Panc1 (cell line): ENCODE results near the gene MBD4. TPM values are rescaled to one million over a fixed set of nuclear protein-coding genes. Genes with fewer than 3 reads are reported as not detected.

Experiments
- ATAC-seq: fragments of 200-7000 bp; cut with Tn5 transposase; 2 replicates; pipeline ENCODE4 v1.9.1; 2020; ENCODE audit warnings: mild to moderate bottlenecking, moderate library complexity
- BruUV-seq: library from RNA; stranded (reverse); fragments of 400-500 nt; replicated peaks from 2 replicates; lab custom pipeline; 2021; lab: Mats Ljungman, UMichigan
- CTCF ChIA-PET: fragments of 300-600 bp; sonication (Branson Sonifier 250); formaldehyde crosslinking; loops from one replicate; lab custom pipeline; 2022; ENCODE audit warnings: antibody characterized with exemption; lab: Charles Lee
- POLR2A ChIA-PET: fragments of 300-600 bp; sonication (Branson Sonifier 250); formaldehyde crosslinking; loops from one replicate; lab custom pipeline; 2022; ENCODE audit warnings: antibody characterized with exemption; lab: Charles Lee
- DNase-seq: peaks from one replicate; pipeline ENCODE4 v3.0.0-alpha.2; 2010; ENCODE audit warnings: low read depth, low spot score
- H3K27ac ChIP-seq: 2 replicates; pipeline ENCODE4 v1.5.1; 2011; ENCODE audit warnings: mild to moderate bottlenecking, low read length, inconsistent platforms
- H3K27me3 ChIP-seq: fragments of 200-500 bp; sonication (Bioruptor generic); 2 replicates; pipeline ENCODE4 v1.6.0; 2014; ENCODE audit warnings: low read length, inconsistent platforms; ENCODE audit not compliant: control insufficient read depth, insufficient read depth
- H3K36me3 ChIP-seq: fragments of 200-500 bp; sonication (Bioruptor generic); 2 replicates; pipeline ENCODE4 v1.5.1; 2014; ENCODE audit warnings: inconsistent platforms, mild to moderate bottlenecking, low read length, moderate library complexity; ENCODE audit not compliant: control insufficient read depth, insufficient read depth
- H3K4me1 ChIP-seq: 2 replicates; pipeline ENCODE4 v1.5.1; 2011; ENCODE audit warnings: inconsistent platforms, mild to moderate bottlenecking, low read length, moderate library complexity; ENCODE audit not compliant: control insufficient read depth, insufficient read depth
- H3K4me3 ChIP-seq, 2 experiments: 2 replicates each; pipeline ENCODE4 v1.5.1; 2011 to 2012; ENCODE audit warnings: low read depth in 2 of 2, low read length in 2 of 2, mild to moderate bottlenecking in 2 of 2, inconsistent platforms in 1 of 2, moderate library complexity in 1 of 2
- H3K9me3 ChIP-seq: fragments of 200-500 bp; sonication (Bioruptor generic); 2 replicates; pipeline ENCODE4 v1.5.1; 2014; ENCODE audit warnings: low read depth, mild to moderate bottlenecking, inconsistent platforms, low read length, moderate library complexity; ENCODE audit not compliant: control insufficient read depth, insufficient read depth
- CTCF ChIP-seq: fragments of 450-650 bp; IDR thresholded peaks from 2 replicates; pipeline ENCODE4 v1.5.1; 2017; ENCODE audit warnings: mild to moderate bottlenecking
- POLR2AphosphoS5 ChIP-seq: IDR thresholded peaks from 2 replicates; pipeline ENCODE4 v1.6.1; 2012; ENCODE audit warnings: mild to moderate bottlenecking, low read depth, low read length, moderate library complexity
- REST ChIP-seq, 2 experiments: IDR thresholded peaks; 2 replicates each; pipeline ENCODE4 v1.6.1; 2011 to 2012; ENCODE audit warnings: low read depth in 2 of 2, control low read depth in 1 of 2, low read length in 1 of 2, mild to moderate bottlenecking in 1 of 2, moderate library complexity in 1 of 2; ENCODE audit not compliant: insufficient read depth in 1 of 2
- SIN3A ChIP-seq: IDR thresholded peaks from 2 replicates; pipeline ENCODE4 v1.6.1; 2012; ENCODE audit warnings: low read depth, mild to moderate bottlenecking, low read length, moderate library complexity, borderline replicate concordance; ENCODE audit not compliant: insufficient read depth
- TCF7L2 ChIP-seq: IDR thresholded peaks from 2 replicates; pipeline ENCODE4 v1.6.1; 2011; ENCODE audit warnings: mild to moderate bottlenecking, low read depth, low read length, inconsistent platforms
- in situ Hi-C: cut with HindIII; loops from 2 replicates; pipeline ENCODE4 v1.10.0; 2016; ENCODE audit warnings: low sequenced_read_pairs, low pct_unique_long_range_greater_than_20kb
- intact Hi-C: fragments of 100-400 bp; cut with micrococcal nuclease; formaldehyde crosslinking; loops from one replicate; pipeline ENCODE4 v1.10.0; 2022; ENCODE audit not compliant: unreplicated experiment
- total RNA-seq: library from RNA; stranded (reverse); gene quantifications from one replicate; pipeline ENCODE4 v1.2.1, GENCODE V29; 2021; ENCODE audit not compliant: unreplicated experiment

MBD4 gene
- total RNA-seq, 1 experiment from 2014 or later = 44.7 TPM

GRCh38 chr3:129461461-129462146 lies 21.9 kb upstream of the MBD4 start:
- Histone ChIP-seq H3K27ac (no peak overlapping the region), H3K36me3 (0 out of 2 replicates have a peak, but pooled peaks cover 4% of the 10 kb centered on the region), H3K4me1 (0 out of 2 replicates have a peak, but pooled peaks cover 5% of the 10 kb centered on the region), H3K4me3 (no peak overlapping the region), H3K9me3 (no peaks in the 10 kb centered on the region), H3K27me3 (no peaks in the 10 kb centered on the region)
- POLR2A ChIA-PET = no interaction called here
- no TSS peak for BruUV-seq
- no peak for DNase-seq
- TF ChIP-seq TCF7L2 (no peak), CTCF (no peak), REST (IDR thresholded peaks at IDR 0.05; ENCODE audit: insufficient read depth in 1 of 2, low read depth in 2 of 2, low read length in 1 of 2) (no peak), SIN3A (no peak), POLR2AphosphoS5 (no peak)
- peak; percentile 52; the same call in 1 of the 2 replicates for ATAC-seq
- CTCF ChIA-PET = no interaction called here
- in situ Hi-C loops (no loop called here), intact Hi-C loops (no loop called here)

GRCh38 chr3:129461022-129461421 lies 21.3 kb upstream of the MBD4 start:
- H3K27ac ChIP-seq = no peak overlapping the region
- BruUV-seq = no TSS peak
- DNase-seq = no peak
- H3K27me3 ChIP-seq = no peaks in the 10 kb centered on the region
- H3K36me3 ChIP-seq = 0 out of 2 replicates have a peak, but pooled peaks cover 4% of the 10 kb centered on the region
- ChIA-PET CTCF (no interaction called here), POLR2A (no interaction called here)
- no peak overlapping the region for H3K4me3 ChIP-seq
- no peak; the same call in 1 of the 2 replicates for ATAC-seq
- in situ Hi-C loops (no loop called here), intact Hi-C loops (no loop called here)
- no peaks in the 10 kb centered on the region for H3K9me3 ChIP-seq
- H3K4me1 ChIP-seq = 0 out of 2 replicates have a peak, but pooled peaks cover 5% of the 10 kb centered on the region
- TF ChIP-seq TCF7L2 = no peak
- no peak for TF ChIP-seq POLR2AphosphoS5
- TF ChIP-seq REST (IDR thresholded peaks at IDR 0.05; ENCODE audit: insufficient read depth in 1 of 2, low read depth in 2 of 2, low read length in 1 of 2) = no peak
- no peak for TF ChIP-seq CTCF
- TF ChIP-seq SIN3A = no peak
